Adrenal gland (tissue), 5 donors: ENCODE data around the gene VPS26B.

Source experiments
- POLR2A ChIP-seq, 2 donors: fragments of 450-650 bp; IDR thresholded peaks; one replicate each; pipeline ENCODE4 v1.6.1; 2017; ENCODE audit warnings: antibody characterized with exemption in 2 of 2, mild to moderate bottlenecking in 2 of 2, moderate library complexity in 1 of 2
- TF ChIP-seq, protein P1 (sequence below), 6 experiments: fragments of 450-650 bp in 4 of 6; fragments of 200-600 bp in 2 of 6; sonication (generic) in 1 of 6; IDR thresholded peaks; 1 replicate in 5 of 6; 2 replicates in 1 of 6; pipeline versions ENCODE4 v1.5.1 to v1.8.0; 2016 to 2021; ENCODE audit warnings: antibody characterized with exemption in 6 of 6, mild to moderate bottlenecking in 2 of 6, moderate library complexity in 1 of 6
- donor health status: DM: no; HTN: no; CAD: no.

DNA sequence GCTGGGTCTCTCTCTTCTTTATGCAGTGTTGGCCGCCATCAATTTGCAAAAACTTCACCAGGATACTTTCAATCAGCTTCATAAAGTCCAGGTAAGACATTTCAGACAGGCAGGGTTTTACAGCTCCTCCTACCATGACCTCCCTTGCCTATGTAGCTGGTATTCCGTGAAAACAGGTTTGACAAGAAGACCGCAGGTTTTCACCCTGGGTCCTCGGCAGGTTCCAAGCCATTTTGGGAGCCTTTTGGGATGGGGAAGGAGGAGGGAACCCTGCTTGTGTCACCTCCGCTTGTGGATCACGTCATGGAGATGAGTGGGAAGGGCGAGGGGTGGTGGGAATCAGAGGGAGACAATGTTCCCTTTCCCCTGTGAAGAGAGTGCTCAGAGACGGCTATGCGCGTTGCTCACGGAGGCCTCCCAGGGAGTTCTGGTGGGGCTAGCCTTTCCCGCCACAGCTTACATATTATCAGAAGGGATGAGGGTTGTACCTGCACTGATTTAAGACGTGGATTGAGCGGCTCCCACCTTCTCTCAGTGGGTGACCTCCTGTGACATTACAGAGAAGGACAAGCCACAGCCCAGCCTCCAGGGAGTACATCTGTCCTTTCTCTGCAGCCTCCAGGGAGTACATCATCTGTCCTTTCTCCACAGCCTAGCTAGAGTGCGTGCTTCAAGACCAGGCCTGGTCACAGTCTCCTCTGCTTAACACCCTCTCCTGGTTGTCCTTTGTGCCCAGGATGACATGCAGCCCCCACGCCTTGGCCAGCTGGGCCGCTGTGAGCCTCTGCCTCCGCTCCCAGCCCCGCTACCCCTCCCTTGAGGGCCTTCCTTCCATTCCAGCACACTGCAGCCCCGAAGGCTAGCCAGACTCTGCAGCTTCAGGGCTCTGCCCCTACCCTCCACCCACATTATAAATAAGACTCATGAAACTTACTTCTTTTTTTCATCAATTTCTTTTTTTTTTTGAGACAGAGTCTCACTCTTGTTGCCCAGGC is 68.9 kb downstream of the VPS26B start:
- TF ChIP-seq, protein P1, sequence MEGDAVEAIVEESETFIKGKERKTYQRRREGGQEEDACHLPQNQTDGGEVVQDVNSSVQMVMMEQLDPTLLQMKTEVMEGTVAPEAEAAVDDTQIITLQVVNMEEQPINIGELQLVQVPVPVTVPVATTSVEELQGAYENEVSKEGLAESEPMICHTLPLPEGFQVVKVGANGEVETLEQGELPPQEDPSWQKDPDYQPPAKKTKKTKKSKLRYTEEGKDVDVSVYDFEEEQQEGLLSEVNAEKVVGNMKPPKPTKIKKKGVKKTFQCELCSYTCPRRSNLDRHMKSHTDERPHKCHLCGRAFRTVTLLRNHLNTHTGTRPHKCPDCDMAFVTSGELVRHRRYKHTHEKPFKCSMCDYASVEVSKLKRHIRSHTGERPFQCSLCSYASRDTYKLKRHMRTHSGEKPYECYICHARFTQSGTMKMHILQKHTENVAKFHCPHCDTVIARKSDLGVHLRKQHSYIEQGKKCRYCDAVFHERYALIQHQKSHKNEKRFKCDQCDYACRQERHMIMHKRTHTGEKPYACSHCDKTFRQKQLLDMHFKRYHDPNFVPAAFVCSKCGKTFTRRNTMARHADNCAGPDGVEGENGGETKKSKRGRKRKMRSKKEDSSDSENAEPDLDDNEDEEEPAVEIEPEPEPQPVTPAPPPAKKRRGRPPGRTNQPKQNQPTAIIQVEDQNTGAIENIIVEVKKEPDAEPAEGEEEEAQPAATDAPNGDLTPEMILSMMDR (IDR thresholded peaks at IDR 0.05) = no peak
- no peak for TF ChIP-seq POLR2A (IDR thresholded peaks at IDR 0.05)
